Measurements from ENCODE around the gene TET1. TPM values are rescaled to one million over a fixed set of nuclear protein-coding genes. Genes with fewer than 3 reads are reported as not detected.

Gene TET1
- total and polyA plus RNA-seq, 9 of the 15 experiments (the other 6 are each of a cell fraction or from before 2014, with no cell fraction given), result 2.6 to 21.3 (median 11.6) TPM

- H2AFZ ChIP-seq (ENCODE audit: low read depth, low read length), result peak overlapping the region; percentile 33; the same call in 1 of the 2 replicates
- DNase-seq (ENCODE audit: extremely low read depth in 1 of 4, low spot score in 3 of 4) (no peak), FAIRE-seq (no peak), ATAC-seq (no peak)
- POLR2A ChIA-PET, result interaction anchor here (1.2 to 2.3 kb wide), 3 partner anchors 10 to 38 kb away, joined by 3 to 8 read pairs (median 3); no protein-coding TSS in a partner anchor
- H3K4me3 ChIP-seq, result no peak overlapping the region
- TF ChIP-seq RBM17 (IDR thresholded peaks at IDR 0.05; ENCODE audit: borderline replicate concordance, low read depth, low read length) (no peak), HLTF (IDR thresholded peaks at IDR 0.05) (no peak), C11orf30 (IDR thresholded peaks at IDR 0.05; ENCODE audit: low read depth) (no peak), ZNF280A (IDR thresholded peaks at IDR 0.05; ENCODE audit: low read depth, partially characterized antibody) (no peak), NR0B1 (IDR thresholded peaks at IDR 0.05; ENCODE audit: partially characterized antibody) (no peak), DIDO1 (tag; IDR thresholded peaks at IDR 0.05; ENCODE audit: low read depth) (no peak), USF2 (CRISPR knock-in tag; IDR thresholded peaks at IDR 0.05) (no peak), TARDBP (IDR thresholded peaks at IDR 0.05) (no peak), ZNF41 (CRISPR knock-in tag; conservative IDR thresholded peaks at IDR 0.05) (no peak), CBX5 (IDR thresholded peaks at IDR 0.05; ENCODE audit: borderline replicate concordance, low read depth) (no peak), CXXC5 (CRISPR knock-in tag; IDR thresholded peaks at IDR 0.05) (no peak), ZBTB8A (IDR thresholded peaks at IDR 0.05; ENCODE audit: partially characterized antibody) (no peak), TCFL5 (CRISPR knock-in tag; conservative IDR thresholded peaks at IDR 0.05) (no peak), ZSCAN29 (IDR thresholded peaks at IDR 0.05) (no peak)
- intact Hi-C loops (cut with micrococcal nuclease) (no loop called here), in situ Hi-C loops (cut with MboI) (no loop called here)
- H3K79me2 ChIP-seq (ENCODE audit: control insufficient read depth, insufficient read depth, low read length), result no peaks in the 10 kb centered on the region
- H3K27ac ChIP-seq (ENCODE audit: extremely low read depth, low read depth, low read length), result no peak overlapping the region
- peaks cover 0 to 1% of the 10 kb centered on the region in 2 experiments; a peak in 3 of 5 replicates for H3K4me1 ChIP-seq (replicated peaks in 1 of 2; ENCODE audit: control insufficient read depth in 2 of 2, insufficient read depth in 2 of 2, low read length in 2 of 2)
- 60% methylated on average over 9 of the region's 9 CpGs for WGBS (ENCODE audit: insufficient coverage, low coverage, missing lambda C conversion rate)
- no TSS peak for BruUV-seq (replicated peaks)
- no peak overlapping the region for H3K4me2 ChIP-seq (ENCODE audit: insufficient read depth, low read length)
- H3K27me3 ChIP-seq (ENCODE audit: control insufficient read depth in 2 of 2, insufficient read depth in 2 of 2, low read length in 2 of 2), result no peaks in the 10 kb centered on the region
- H4K20me1 ChIP-seq (replicated peaks; ENCODE audit: control insufficient read depth, insufficient read depth, low read length), result no peaks in the 10 kb centered on the region
- no peaks in the 10 kb centered on the region for H3K36me3 ChIP-seq (ENCODE audit: control insufficient read depth, insufficient read depth, low read length)
- H3K9me3 ChIP-seq (replicated peaks; ENCODE audit: control insufficient read depth, insufficient read depth, low read depth, low read length), result no peaks in the 10 kb centered on the region
- peak overlapping the region in 1 of 2 experiments; percentile 18; a peak in 1 of 4 replicates for H3K9ac ChIP-seq (ENCODE audit: insufficient read depth in 1 of 2, low read depth in 2 of 2, low read length in 2 of 2)
- no peaks in the 10 kb centered on the region for H3K9me1 ChIP-seq (ENCODE audit: control insufficient read depth, insufficient read depth, low read length)
- CTCF ChIA-PET (ENCODE audit: low intra/inter-chr PET ratio), result no interaction called here
Observed at GRCh38 chr10:68536973-68537372, 23.2 kb upstream of the TET1 start.

Measured in K562 (cell line).